Measurements from ENCODE around the gene CDC45.

Gene CDC45

GRCh38 chr22:19466848-19467752, 12.6 kb upstream of the CDC45 start:
- DNase-seq: peak in 2 of 56 donors; percentile 6 to 14

GRCh38 chr22:19467912-19468311, 11.8 kb upstream of the CDC45 start:
- DNase-seq: no peak

GRCh38 chr22:19469421-19469820, 10.3 kb upstream of the CDC45 start:
- no peak for DNase-seq

- no peak for DNase-seq
These were observed 9.7 kb upstream of the CDC45 start for GRCh38 chr22:19470010-19470409.

- no peak for DNase-seq
These were observed 8.1 kb upstream of the CDC45 start for GRCh38 chr22:19471572-19471971.

- no peak for DNase-seq
These were observed 7.5 kb upstream of the CDC45 start for GRCh38 chr22:19472233-19472632.

GRCh38 chr22:19473578-19473977, 6.1 kb upstream of the CDC45 start:
- no peak for DNase-seq

GRCh38 chr22:19476023-19476422, 3.7 kb upstream of the CDC45 start:
- no peak for DNase-seq

- DNase-seq: no peak
These were observed 2.2 kb upstream of the CDC45 start for GRCh38 chr22:19477321-19478044.

GRCh38 chr22:19478045-19478900, 1.4 kb upstream of the CDC45 start:
- peak in 1 of 56 donors; percentile 42 for DNase-seq

GRCh38 chr22:19478901-19479354, 792 bp upstream of the CDC45 start, which contains the start of gene UFD1:
TSS of gene UFD1 (minus strand) at chr22:19479193. CDS start at chr22:19479085, 108 bp downstream.
- DNase-seq: peak in 54 of 56 donors; percentile 31 to 90 (median 75)

- peak in 1 of 56 donors; percentile 31 for DNase-seq
These were observed 451 bp downstream of the CDC45 start for GRCh38 chr22:19480173-19480568.

- DNase-seq: no peak
These were observed 1.1 kb downstream of the CDC45 start for GRCh38 chr22:19480789-19481188.

GRCh38 chr22:19482297-19482696, 2.6 kb downstream of the CDC45 start:
- no peak for DNase-seq

GRCh38 chr22:19483481-19484244, 3.9 kb downstream of the CDC45 start:
- DNase-seq: no peak

- no peak for DNase-seq
These were observed 8.6 kb downstream of the CDC45 start for GRCh38 chr22:19488285-19488684.

- peak in 1 of 56 donors; percentile 6 for DNase-seq
These were observed 9.4 kb downstream of the CDC45 start for GRCh38 chr22:19488884-19489843.

GRCh38 chr22:19490628-19491230, 11.0 kb downstream of the CDC45 start:
- no peak for DNase-seq

All from nucleus accumbens (tissue), 56 donors.